H9 (cell line): ENCODE results near the gene SLC22A6. TPM values are rescaled to one million over a fixed set of nuclear protein-coding genes. Genes with fewer than 3 reads are reported as not detected.

Source experiments
- DNase-seq: peaks from one replicate; pipeline ENCODE4 v3.0.0-alpha.2; 2017
- H2AFZ ChIP-seq: one replicate; pipeline ENCODE4 v1.6.1; 2013; ENCODE audit warnings: mild to moderate bottlenecking, low read length, control low read depth, moderate library complexity
- H2AK5ac ChIP-seq: 2 replicates; pipeline ENCODE4 v1.6.1; 2013; ENCODE audit warnings: low read length, control low read depth, mixed read lengths; ENCODE audit not compliant: insufficient read length
- H2BK120ac ChIP-seq: one replicate; pipeline ENCODE4 v1.6.1; 2013; ENCODE audit warnings: low read depth, mild to moderate bottlenecking, low read length, control low read depth, inconsistent platforms; ENCODE audit not compliant: poor library complexity, severe bottlenecking
- H2BK12ac ChIP-seq: 2 replicates; pipeline ENCODE4 v1.6.1; 2013; ENCODE audit warnings: low read length, control low read depth, mixed read lengths, low read depth; ENCODE audit not compliant: insufficient read length
- H2BK15ac ChIP-seq: 2 replicates; pipeline ENCODE4 v1.6.1; 2013; ENCODE audit warnings: low read depth, low read length, control low read depth
- H2BK20ac ChIP-seq: one replicate; pipeline ENCODE4 v1.6.1; 2013; ENCODE audit warnings: low read depth, mild to moderate bottlenecking, low read length, control low read depth, inconsistent platforms; ENCODE audit not compliant: poor library complexity, severe bottlenecking
- H2BK5ac ChIP-seq: 2 replicates; pipeline ENCODE4 v1.6.1; 2013; ENCODE audit warnings: low read length, control low read depth, mixed read lengths; ENCODE audit not compliant: insufficient read length
- H3K14ac ChIP-seq: 2 replicates; pipeline ENCODE4 v1.6.1; 2013; ENCODE audit warnings: low read length, control low read depth; ENCODE audit not compliant: insufficient read depth
- H3K18ac ChIP-seq: 2 replicates; pipeline ENCODE4 v1.6.1; 2013; ENCODE audit warnings: low read depth, mild to moderate bottlenecking, mixed read lengths, low read length, control low read depth; ENCODE audit not compliant: insufficient read length
- H3K23ac ChIP-seq: 2 replicates; pipeline ENCODE4 v1.6.1; 2013; ENCODE audit warnings: low read length, control low read depth, mixed read lengths, low read depth; ENCODE audit not compliant: insufficient read length
- H3K23me2 ChIP-seq: 2 replicates; pipeline ENCODE4 v1.6.1; 2013; ENCODE audit warnings: low read depth, mild to moderate bottlenecking, mixed read lengths, low read length, control low read depth; ENCODE audit not compliant: insufficient read length, poor library complexity, severe bottlenecking
- H3K27ac ChIP-seq: 2 replicates; pipeline ENCODE4 v1.5.1; 2013; ENCODE audit warnings: low read length, control low read depth, mixed read lengths, low read depth; ENCODE audit not compliant: insufficient read length
- H3K27me3 ChIP-seq: 2 replicates; pipeline ENCODE4 v1.6.1; 2013; ENCODE audit warnings: low read length, control low read depth, inconsistent platforms; ENCODE audit not compliant: insufficient read depth
- H3K4ac ChIP-seq: 2 replicates; pipeline ENCODE4 v1.6.1; 2013; ENCODE audit warnings: low read depth, mild to moderate bottlenecking, control low read depth, inconsistent platforms, low read length, moderate library complexity
- H3K4me1 ChIP-seq: 2 replicates; pipeline ENCODE4 v1.6.1; 2013; ENCODE audit warnings: low read length, control low read depth, inconsistent platforms; ENCODE audit not compliant: insufficient read depth
- H3K4me2 ChIP-seq: 2 replicates; pipeline ENCODE4 v1.6.1; 2013; ENCODE audit warnings: low read length, control low read depth, mixed read lengths; ENCODE audit not compliant: insufficient read length, insufficient read depth
- H3K56ac ChIP-seq: 2 replicates; pipeline ENCODE4 v1.6.1; 2013; ENCODE audit warnings: low read depth, mild to moderate bottlenecking, mixed read lengths, low read length, control low read depth; ENCODE audit not compliant: insufficient read length
- H3K79me1 ChIP-seq: 2 replicates; pipeline ENCODE4 v1.6.1; 2013; ENCODE audit warnings: low read depth, mild to moderate bottlenecking, moderate library complexity, low read length, control low read depth, inconsistent platforms; ENCODE audit not compliant: insufficient read depth, poor library complexity, severe bottlenecking
- H3K79me2 ChIP-seq: 2 replicates; pipeline ENCODE4 v1.6.1; 2013; ENCODE audit warnings: low read length, control low read depth, inconsistent platforms; ENCODE audit not compliant: insufficient read depth
- H3K9ac ChIP-seq: 2 replicates; pipeline ENCODE4 v1.6.1; 2013; ENCODE audit warnings: low read length, control low read depth, mixed read lengths; ENCODE audit not compliant: insufficient read length; ENCODE audit errors: extremely low read depth
- H3K9me3 ChIP-seq: one replicate; pipeline ENCODE4 v1.6.1; 2013; ENCODE audit warnings: low read depth, low read length, inconsistent platforms; ENCODE audit not compliant: control insufficient read depth
- H3T11ph ChIP-seq: one replicate; pipeline ENCODE4 v1.6.1; 2013; ENCODE audit warnings: mild to moderate bottlenecking, low read length, control low read depth, inconsistent platforms
- H4K20me1 ChIP-seq: one replicate; pipeline ENCODE4 v1.6.1; 2013; ENCODE audit not compliant: control insufficient read depth, insufficient read length, insufficient read depth
- H4K5ac ChIP-seq: 2 replicates; pipeline ENCODE4 v1.6.1; 2013; ENCODE audit warnings: low read depth, mild to moderate bottlenecking, mixed read lengths, low read length, control low read depth; ENCODE audit not compliant: insufficient read length
- H4K8ac ChIP-seq: replicated peaks from 2 replicates; pipeline ENCODE4 v1.6.1; 2013; ENCODE audit warnings: low read length, control low read depth, mixed read lengths, low read depth; ENCODE audit not compliant: insufficient read length
- H4K91ac ChIP-seq: 2 replicates; pipeline ENCODE4 v1.6.1; 2013; ENCODE audit warnings: low read depth, mild to moderate bottlenecking, moderate library complexity, mixed read lengths, low read length, control low read depth; ENCODE audit not compliant: insufficient read length
- H3K27ac Mint-ChIP-seq, 3 experiments: 2 replicates in 2 of 3; 3 replicates in 1 of 3; pipeline ENCODE4 v1.8.0; 2020 to 2021; ENCODE audit warnings: mixed read lengths in 3 of 3, mild to moderate bottlenecking in 1 of 3, moderate library complexity in 1 of 3
- H3K27me3 Mint-ChIP-seq: 2 replicates; pipeline ENCODE4 v1.8.0; 2021; ENCODE audit warnings: low read depth, mild to moderate bottlenecking, moderate library complexity, mixed read lengths
- H3K36me3 Mint-ChIP-seq, 3 experiments: 2 replicates in 2 of 3; 3 replicates in 1 of 3; pipeline ENCODE4 v1.8.0; 2020 to 2021; ENCODE audit warnings: low read depth in 3 of 3, mixed read lengths in 3 of 3; ENCODE audit not compliant: insufficient read depth in 1 of 3
- H3K4me1 Mint-ChIP-seq, 2 experiments: 2 replicates each; pipeline ENCODE4 v1.8.0; 2020; ENCODE audit warnings: mixed read lengths in 2 of 2
- H3K4me3 Mint-ChIP-seq, 2 experiments: 2 replicates in 1 of 2; 3 replicates in 1 of 2; pipeline ENCODE4 v1.8.0; 2020 to 2021; ENCODE audit warnings: mild to moderate bottlenecking in 2 of 2, mixed read lengths in 2 of 2, moderate library complexity in 1 of 2
- H3K9me3 Mint-ChIP-seq, 2 experiments: 2 replicates in 1 of 2; 3 replicates in 1 of 2; pipeline ENCODE4 v1.8.0; 2020; ENCODE audit warnings: mild to moderate bottlenecking in 2 of 2, mixed read lengths in 2 of 2, moderate library complexity in 1 of 2
- CTCF ChIP-seq: fragments of 200-600 bp; sonication (generic); conservative IDR thresholded peaks from 3 replicates; pipeline ENCODE4 v1.8.0; 2021; ENCODE audit warnings: antibody characterized with exemption, mild to moderate bottlenecking
- WGBS: extraction: QIAGEN DNeasy Blood & Tissue Kit; methylation state at CpG from one replicate; pipeline ENCODE4 v1.1.7; 2013; ENCODE audit warnings: missing lambda C conversion rate, low lambda C conversion rate, mixed read lengths; ENCODE audit not compliant: insufficient read length; ENCODE audit errors: extremely low coverage; 5-methylcytosine and 5-hydroxymethylcytosine counted together
- total RNA-seq: library from RNA; stranded (reverse); gene quantifications from 2 replicates; pipeline ENCODE4 v1.2.1, GENCODE V29; 2021

The SLC22A6 gene
- total RNA-seq, 1 experiment from 2014 or later: not detected

GRCh38 chr11:63019506-63019905 lies 34.7 kb upstream of the SLC22A6 start:
- no peak overlapping the region for H2BK12ac ChIP-seq
- WGBS: no CpG with 5 or more reads among the region's 5 CpGs
- H3K18ac ChIP-seq: no peak overlapping the region
- H2BK120ac ChIP-seq: no peak overlapping the region
- H3K27ac ChIP-seq: no peak overlapping the region
- no peak for DNase-seq
- H2AK5ac ChIP-seq: no peak overlapping the region
- H3K4me1 Mint-ChIP-seq: peaks cover 35 to 49% of the 10 kb centered on the region in 2 experiments
- no peak overlapping the region for H2BK20ac ChIP-seq
- no peaks in the 10 kb centered on the region for H4K20me1 ChIP-seq
- H3K56ac ChIP-seq: no peak overlapping the region
- H3K9me3 Mint-ChIP-seq: no peaks in the 10 kb centered on the region; a peak in 1 of 5 replicates
- H3K4ac ChIP-seq: no peak overlapping the region
- no peaks in the 10 kb centered on the region for H3K27me3 ChIP-seq
- TF ChIP-seq CTCF: no peak
- H3K79me2 ChIP-seq: no peaks in the 10 kb centered on the region
- H2BK5ac ChIP-seq: no peak overlapping the region
- no peaks in the 10 kb centered on the region; a peak in 1 of 7 replicates for H3K36me3 Mint-ChIP-seq
- no peak overlapping the region for H3K9ac ChIP-seq
- no peaks in the 10 kb centered on the region for H3K23me2 ChIP-seq
- no peak overlapping the region for H3K4me2 ChIP-seq
- no peak overlapping the region for H4K5ac ChIP-seq
- H3K4me1 ChIP-seq: no peaks in the 10 kb centered on the region; the same call in 1 of the 2 replicates
- H2AFZ ChIP-seq: no peak overlapping the region
- H3T11ph ChIP-seq: no peak overlapping the region
- H3K4me3 Mint-ChIP-seq: no peak overlapping the region
- no peaks in the 10 kb centered on the region for H3K9me3 ChIP-seq
- no peak overlapping the region for H3K27ac Mint-ChIP-seq
- H3K23ac ChIP-seq: no peak overlapping the region
- H3K79me1 ChIP-seq: no peaks in the 10 kb centered on the region
- no peak overlapping the region for H3K14ac ChIP-seq
- H2BK15ac ChIP-seq: no peak overlapping the region
- H3K27me3 Mint-ChIP-seq: peaks cover 32% of the 10 kb centered on the region
- H4K91ac ChIP-seq: no peak overlapping the region
- H4K8ac ChIP-seq: no peak overlapping the region
